SK-N-SH treated with all-trans-retinoic acid at 6 μM for 48 hours (cell line): ENCODE data around the gene COPS2.
"Not testable (repeated sequence)": the region's sequence is repeated elsewhere in the genome, so short reads cannot be mapped to it uniquely, and the experiment has no call there.

Experiments
- ATAC-seq: fragments of 200-7000 bp; cut with Tn5 transposase; 3 replicates; pipeline ENCODE4 v1.9.1; 2020; ENCODE audit warnings: mild to moderate bottlenecking, moderate library complexity
- ARNTL ChIP-seq: fragments of 450-650 bp; formaldehyde crosslinking; IDR thresholded peaks from 2 replicates; pipeline ENCODE4 v1.5.0; 2020; ENCODE audit warnings: low read depth, mild to moderate bottlenecking, moderate library complexity, borderline replicate concordance
- BACH2 ChIP-seq: fragments of 250-450 bp; sonication (Bioruptor Pico); IDR thresholded peaks from 2 replicates; pipeline ENCODE4 v1.9.0; 2021; ENCODE audit warnings: mild to moderate bottlenecking, borderline replicate concordance
- CSDC2 ChIP-seq: fragments of 250-450 bp; sonication (Bioruptor Pico); IDR thresholded peaks from 2 replicates; pipeline ENCODE4 v1.5.0; 2020; ENCODE audit warnings: mild to moderate bottlenecking, moderate library complexity
- CSRNP3 ChIP-seq: fragments of 250-450 bp; sonication (Bioruptor Pico); IDR thresholded peaks from 2 replicates; pipeline ENCODE4 v1.5.1; 2021; ENCODE audit warnings: mild to moderate bottlenecking, moderate library complexity
- ESRRG ChIP-seq: fragments of 250-450 bp; sonication (Bioruptor Pico); IDR thresholded peaks from 2 replicates; pipeline ENCODE4 v1.6.1; 2021; ENCODE audit warnings: mild to moderate bottlenecking
- GLIS3 ChIP-seq: fragments of 250-450 bp; sonication (Bioruptor Pico); IDR thresholded peaks from 2 replicates; pipeline ENCODE4 v1.5.0; 2020; ENCODE audit warnings: mild to moderate bottlenecking, moderate library complexity
- ISL1 ChIP-seq: fragments of 250-450 bp; sonication (Bioruptor Pico); IDR thresholded peaks from 2 replicates; pipeline ENCODE4 v2.1.2; 2022; ENCODE audit warnings: mild to moderate bottlenecking, moderate library complexity
- OSR1 ChIP-seq: fragments of 250-450 bp; sonication (Bioruptor Pico); IDR thresholded peaks from 2 replicates; pipeline ENCODE4 v1.8.0; 2022; ENCODE audit warnings: moderate library complexity, mild to moderate bottlenecking, inconsistent platforms
- POU6F1 ChIP-seq: fragments of 250-450 bp; sonication (Bioruptor Pico); IDR thresholded peaks from 2 replicates; pipeline ENCODE4 v1.8.0; 2021; ENCODE audit warnings: low read depth, mild to moderate bottlenecking, moderate library complexity, borderline replicate concordance
- PPARA ChIP-seq: fragments of 250-450 bp; sonication (Bioruptor Pico); IDR thresholded peaks from 2 replicates; pipeline ENCODE4 v1.5.0; 2020; ENCODE audit warnings: mild to moderate bottlenecking, borderline replicate concordance
- RARB ChIP-seq: fragments of 250-450 bp; sonication (Bioruptor Pico); IDR thresholded peaks from 2 replicates; pipeline ENCODE4 v1.8.0; 2021; ENCODE audit warnings: mild to moderate bottlenecking, moderate library complexity
- SNAI2 ChIP-seq: fragments of 250-450 bp; sonication (Bioruptor Pico); IDR thresholded peaks from 2 replicates; pipeline ENCODE4 v1.5.0; 2020; ENCODE audit warnings: mild to moderate bottlenecking, moderate library complexity
- TCF4 ChIP-seq: fragments of 250-450 bp; sonication (Bioruptor Pico); IDR thresholded peaks from 2 replicates; pipeline ENCODE4 v1.8.0; 2021; ENCODE audit warnings: mild to moderate bottlenecking, moderate library complexity, borderline replicate concordance
- TOX ChIP-seq: fragments of 250-450 bp; sonication (Bioruptor Pico); IDR thresholded peaks from 2 replicates; pipeline ENCODE4 v1.8.0; 2021; ENCODE audit warnings: mild to moderate bottlenecking, moderate library complexity, borderline replicate concordance
- ZC3H10 ChIP-seq: fragments of 250-450 bp; sonication (Bioruptor Pico); IDR thresholded peaks from 2 replicates; pipeline ENCODE4 v1.5.1; 2021; ENCODE audit warnings: mild to moderate bottlenecking, moderate library complexity
- ZFP3 ChIP-seq: fragments of 250-450 bp; sonication (Bioruptor Pico); IDR thresholded peaks from 2 replicates; pipeline ENCODE4 v1.5.0; 2020; ENCODE audit warnings: mild to moderate bottlenecking, moderate library complexity
- ZFP30 ChIP-seq: fragments of 450-650 bp; formaldehyde crosslinking; IDR thresholded peaks from 2 replicates; pipeline ENCODE4 v1.5.0; 2022; ENCODE audit warnings: mild to moderate bottlenecking, moderate library complexity
- ZNF565 ChIP-seq: fragments of 450-650 bp; formaldehyde crosslinking; conservative IDR thresholded peaks from 2 replicates; pipeline ENCODE4 v1.5.0; 2020; ENCODE audit warnings: low read depth, mild to moderate bottlenecking, moderate library complexity
- ZNF70 ChIP-seq: fragments of 450-650 bp; formaldehyde crosslinking; IDR thresholded peaks from 2 replicates; pipeline ENCODE4 v1.5.0; 2020; ENCODE audit warnings: mild to moderate bottlenecking, moderate library complexity
- ZNF8 ChIP-seq: fragments of 450-650 bp; formaldehyde crosslinking; IDR thresholded peaks from 2 replicates; pipeline ENCODE4 v1.5.0; 2020; ENCODE audit warnings: mild to moderate bottlenecking, moderate library complexity
- TF ChIP-seq, protein P1 (sequence below): fragments of 250-450 bp; sonication (Bioruptor Pico); IDR thresholded peaks from 2 replicates; pipeline ENCODE4 v1.8.0; 2020; ENCODE audit warnings: mild to moderate bottlenecking, moderate library complexity, borderline replicate concordance
- TF ChIP-seq, protein P2 (sequence below): fragments of 250-450 bp; sonication (Bioruptor Pico); IDR thresholded peaks from 2 replicates; pipeline ENCODE4 v1.5.1; 2020; ENCODE audit warnings: low read depth, mild to moderate bottlenecking, moderate library complexity

The COPS2 gene

GRCh38 chr15:49189631-49190030 lies 34.2 kb upstream of the COPS2 start (continued):
- TF ChIP-seq GLIS3 (CRISPR knock-in tag): no peak
- no peak for TF ChIP-seq ZNF70 (CRISPR knock-in tag)
- no peak for TF ChIP-seq PPARA (CRISPR knock-in tag)

- TF ChIP-seq, protein P1, sequence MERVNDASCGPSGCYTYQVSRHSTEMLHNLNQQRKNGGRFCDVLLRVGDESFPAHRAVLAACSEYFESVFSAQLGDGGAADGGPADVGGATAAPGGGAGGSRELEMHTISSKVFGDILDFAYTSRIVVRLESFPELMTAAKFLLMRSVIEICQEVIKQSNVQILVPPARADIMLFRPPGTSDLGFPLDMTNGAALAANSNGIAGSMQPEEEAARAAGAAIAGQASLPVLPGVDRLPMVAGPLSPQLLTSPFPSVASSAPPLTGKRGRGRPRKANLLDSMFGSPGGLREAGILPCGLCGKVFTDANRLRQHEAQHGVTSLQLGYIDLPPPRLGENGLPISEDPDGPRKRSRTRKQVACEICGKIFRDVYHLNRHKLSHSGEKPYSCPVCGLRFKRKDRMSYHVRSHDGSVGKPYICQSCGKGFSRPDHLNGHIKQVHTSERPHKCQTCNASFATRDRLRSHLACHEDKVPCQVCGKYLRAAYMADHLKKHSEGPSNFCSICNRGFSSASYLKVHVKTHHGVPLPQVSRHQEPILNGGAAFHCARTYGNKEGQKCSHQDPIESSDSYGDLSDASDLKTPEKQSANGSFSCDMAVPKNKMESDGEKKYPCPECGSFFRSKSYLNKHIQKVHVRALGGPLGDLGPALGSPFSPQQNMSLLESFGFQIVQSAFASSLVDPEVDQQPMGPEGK (CRISPR knock-in tag): no peak
- TF ChIP-seq CSDC2 (CRISPR knock-in tag) (no peak), ZNF8 (CRISPR knock-in tag) (no peak), RARB (CRISPR knock-in tag) (no peak), ESRRG (CRISPR knock-in tag) (no peak), PPARA (CRISPR knock-in tag) (no peak), TCF4 (CRISPR knock-in tag) (no peak), ZC3H10 (CRISPR knock-in tag) (no peak), OSR1 (CRISPR knock-in tag) (no peak)
- no peak for ATAC-seq
These were observed 33.5 kb upstream of the COPS2 start for GRCh38 chr15:49188933-49189332.

- no peak for TF ChIP-seq ZFP3 (CRISPR knock-in tag)
- TF ChIP-seq BACH2 (CRISPR knock-in tag): no peak
- ATAC-seq: no peak
These were observed 32.3 kb upstream of the COPS2 start for GRCh38 chr15:49187549-49188245.

DNA sequence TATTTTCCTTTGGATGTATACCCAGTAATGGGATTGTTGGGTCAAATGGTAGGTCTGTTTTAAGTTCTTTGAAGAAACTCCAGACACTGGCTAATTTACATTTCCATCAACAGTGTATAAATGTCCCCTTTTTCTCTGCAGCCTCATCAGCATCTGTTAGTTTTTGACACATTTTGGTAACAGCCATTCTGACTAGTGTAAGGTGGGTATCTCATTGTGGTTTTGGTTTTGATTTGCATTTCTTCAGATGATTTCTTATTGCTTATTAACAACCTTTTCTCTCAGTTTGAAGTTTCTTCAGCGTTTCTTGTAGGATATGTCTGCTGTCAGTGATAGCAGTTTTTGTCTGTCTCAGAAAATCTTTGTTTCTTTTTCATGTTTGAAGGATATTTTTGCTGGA lies 30.1 kb upstream of the COPS2 start:
- ATAC-seq: no peak

GRCh38 chr15:49183741-49184140 lies 28.3 kb upstream of the COPS2 start:
- not testable (repeated sequence) for ATAC-seq

More for the DNA sequence above, 30.1 kb upstream of the COPS2 start:
- TF ChIP-seq ZFP30 (no peak), ZNF8 (CRISPR knock-in tag) (no peak), BACH2 (CRISPR knock-in tag) (no peak), RARB (CRISPR knock-in tag) (no peak), OSR1 (CRISPR knock-in tag) (no peak), ARNTL (CRISPR knock-in tag) (no peak), ZNF565 (no peak), SNAI2 (CRISPR knock-in tag) (no peak), TOX (CRISPR knock-in tag) (no peak), ZC3H10 (CRISPR knock-in tag) (no peak), ZNF70 (CRISPR knock-in tag) (no peak), TCF4 (CRISPR knock-in tag) (no peak), ESRRG (CRISPR knock-in tag) (no peak), CSDC2 (CRISPR knock-in tag) (no peak), CSRNP3 (CRISPR knock-in tag) (no peak), ISL1 (CRISPR knock-in tag) (no peak), GLIS3 (CRISPR knock-in tag) (no peak), POU6F1 (no peak)
- TF ChIP-seq, protein P2, sequence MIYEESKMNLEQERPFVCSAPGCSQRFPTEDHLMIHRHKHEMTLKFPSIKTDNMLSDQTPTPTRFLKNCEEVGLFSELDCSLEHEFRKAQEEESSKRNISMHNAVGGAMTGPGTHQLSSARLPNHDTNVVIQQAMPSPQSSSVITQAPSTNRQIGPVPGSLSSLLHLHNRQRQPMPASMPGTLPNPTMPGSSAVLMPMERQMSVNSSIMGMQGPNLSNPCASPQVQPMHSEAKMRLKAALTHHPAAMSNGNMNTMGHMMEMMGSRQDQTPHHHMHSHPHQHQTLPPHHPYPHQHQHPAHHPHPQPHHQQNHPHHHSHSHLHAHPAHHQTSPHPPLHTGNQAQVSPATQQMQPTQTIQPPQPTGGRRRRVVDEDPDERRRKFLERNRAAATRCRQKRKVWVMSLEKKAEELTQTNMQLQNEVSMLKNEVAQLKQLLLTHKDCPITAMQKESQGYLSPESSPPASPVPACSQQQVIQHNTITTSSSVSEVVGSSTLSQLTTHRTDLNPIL (CRISPR knock-in tag): no peak
- TF ChIP-seq, protein P1 (CRISPR knock-in tag): no peak
